Heart left ventricle (tissue), 16 donors: ENCODE results near the gene ODC1. TPM values are rescaled to one million over a fixed set of nuclear protein-coding genes. Genes with fewer than 3 reads are reported as not detected.
A peak's percentile ranks its signal among the peaks of the same experiment; 100 is the strongest.

Source experiments
- ATAC-seq, 4 donors: fragments of 200-7000 bp; cut with Tn5 transposase; one replicate each; pipeline ENCODE4 v1.9.1; 2020 to 2022; ENCODE audit warnings: moderate library complexity in 4 of 4, mild to moderate bottlenecking in 3 of 4, moderate number of reproducible peaks in 1 of 4
- DNase-seq, 5 donors: peaks; one replicate each; pipeline ENCODE4 v3.0.0-alpha.2; 2020
- H3K27ac ChIP-seq, 12 donors: fragments of 200-600 bp; sonication (generic) in 4 of 12; one replicate each; pipeline versions ENCODE4 v1.5.0 to v1.8.0; 2016 to 2022; ENCODE audit warnings: mild to moderate bottlenecking in 2 of 12
- H3K27me3 ChIP-seq, 9 donors: fragments of 200-600 bp; sonication (generic) in 2 of 9; one replicate each; pipeline versions ENCODE4 v1.5.1 to v1.8.0; 2016 to 2022; ENCODE audit warnings: mild to moderate bottlenecking in 3 of 9
- H3K36me3 ChIP-seq, 9 donors: fragments of 200-600 bp; sonication (generic) in 2 of 9; one replicate each; pipeline versions ENCODE4 v1.5.0 to v1.8.0; 2018 to 2022; ENCODE audit warnings: mild to moderate bottlenecking in 2 of 9
- H3K4me1 ChIP-seq, 12 donors: fragments of 200-600 bp; sonication (generic) in 4 of 12; one replicate each; pipeline versions ENCODE4 v1.5.0 to v1.8.0; 2016 to 2022; ENCODE audit warnings: mild to moderate bottlenecking in 3 of 12
- H3K4me3 ChIP-seq, 12 donors: fragments of 200-600 bp; sonication (generic) in 4 of 12; one replicate each; pipeline versions ENCODE4 v1.5.0 to v1.8.0; 2017 to 2022; ENCODE audit warnings: mild to moderate bottlenecking in 9 of 12, moderate library complexity in 4 of 12
- H3K9me3 ChIP-seq, 12 donors: fragments of 200-600 bp; sonication (generic) in 4 of 12; one replicate each; pipeline versions ENCODE4 v1.5.0 to v1.8.0; 2016 to 2022; ENCODE audit warnings: mild to moderate bottlenecking in 1 of 12
- POLR2A ChIP-seq, 2 donors: fragments of 450-650 bp; IDR thresholded peaks; one replicate each; pipeline ENCODE4 v1.6.1; 2017; ENCODE audit warnings: antibody characterized with exemption in 2 of 2, mild to moderate bottlenecking in 2 of 2, moderate library complexity in 2 of 2
- WGBS, 4 donors: extraction: QIAGEN DNeasy Blood & Tissue Kit in 2 of 4; methylation state at CpG; one replicate each; pipeline versions ENCODE4 v1.1.5 to v1.1.7; 2013 to 2018; 5-methylcytosine and 5-hydroxymethylcytosine counted together
- intact Hi-C, 10 donors: fragments of 100-400 bp; cut with DNase I; formaldehyde crosslinking; loops; one replicate each; pipeline versions ENCODE4 v1.11.1 to v1.14.2; 2022
- polyA plus RNA-seq, 2 donors: library from polyadenylated mRNA; stranded (reverse); fragments of 200-250 nt; gene quantifications; one replicate each; pipeline ENCODE4 v1.2.3, GENCODE V29; 2013
- total RNA-seq, 9 donors: library from RNA; depleted of rRNA in 2 of 9; stranded (reverse); fragments of >200 nt in 2 of 9; fragmentation: NEBNext Ultra II Directional in 3 of 9; extraction: Animal tissue kit (Norgen Biotek cat#: 25700) in 3 of 9; gene quantifications; one replicate each; pipeline versions ENCODE4 v1.1.0 to v1.2.4, GENCODE V29; 2016 to 2023
- TF ChIP-seq, protein P1 (sequence below), 12 donors: fragments of 200-600 bp; sonication (generic) in 4 of 12; IDR thresholded peaks; one replicate each; pipeline versions ENCODE4 v1.5.0 to v1.8.0; 2018 to 2022; ENCODE audit warnings: antibody characterized with exemption in 12 of 12, mild to moderate bottlenecking in 5 of 12
- donor health status: ischemic (EF 13 %, LVEDD 7.1; RV severe dilation, severe dysfunction).
- donor health status: healthy with polysubstance abuse.
- donor health status: DM: no; HTN: yes; CAD: no.
- donor health status: DM: no; HTN: no; CAD: no.
- donor health status: ischemic (EF 25% LVEDD 6.9; RV normal size, moderate dysfunction).
- donor health status: ischemic (EF 25% LVEDD 5.7; RV mildly dilated, moderate dysfunction).
- donor health status: healthy.
- donor health status: DM: yes; HTN: yes; CAD: no.
- donor health status: ischemic (EF 35%, LVEDD 5.7; RV mildly dilated, moderate dysfunction).
- donor health status: nonischemic (EF 11% LVEDD 7.7; RV severe dilation, severe dysfunction).
- donor health status: DM: yes; HTN: yes; CAD: no.
- donor health status: PGD.
- donor health status: ischemic (EF 29% LVEDD 5.4; RV normal size, mild dysfunction).
- donor health status: nonischemic (EF 23%, LVEDD 6.1; RV moderate dilation, normal function).

The ODC1 gene
- total and polyA plus RNA-seq, 11 donors: 6.1 to 103 (median 48.2) TPM

DNA sequence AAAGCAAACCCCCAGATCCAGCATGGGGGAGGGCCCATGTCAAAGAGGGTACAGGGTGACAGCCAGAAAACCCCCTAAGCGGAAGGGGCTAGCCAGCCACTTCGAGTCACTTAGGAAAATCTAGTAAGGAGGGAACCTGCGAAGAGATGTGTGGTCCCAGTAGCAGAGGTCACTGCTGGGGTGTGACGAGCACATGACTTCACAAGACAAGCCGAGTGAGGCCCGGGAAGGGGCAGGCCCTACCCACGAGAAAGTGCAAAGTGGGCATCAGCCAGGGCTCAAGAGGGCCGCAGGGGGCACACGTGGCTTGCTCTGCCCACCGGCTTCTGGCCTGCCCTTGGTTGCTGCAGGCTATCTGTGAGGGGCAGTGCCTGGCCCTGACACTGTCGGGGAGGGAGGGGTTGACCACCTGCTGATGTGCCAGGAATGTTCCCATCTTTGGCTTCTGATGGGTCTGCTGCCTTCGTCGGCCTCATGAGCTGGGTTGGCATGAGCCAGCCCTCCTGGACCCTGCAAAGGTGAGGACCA, 11.5 kb downstream of the ODC1 start:
- no peak for ATAC-seq
- intact Hi-C loops: loop anchor here in 8 of 10 donors (5.0 to 10.0 kb wide), 10 partner anchors 162 to 632 kb away; no protein-coding TSS in a partner anchor

DNA sequence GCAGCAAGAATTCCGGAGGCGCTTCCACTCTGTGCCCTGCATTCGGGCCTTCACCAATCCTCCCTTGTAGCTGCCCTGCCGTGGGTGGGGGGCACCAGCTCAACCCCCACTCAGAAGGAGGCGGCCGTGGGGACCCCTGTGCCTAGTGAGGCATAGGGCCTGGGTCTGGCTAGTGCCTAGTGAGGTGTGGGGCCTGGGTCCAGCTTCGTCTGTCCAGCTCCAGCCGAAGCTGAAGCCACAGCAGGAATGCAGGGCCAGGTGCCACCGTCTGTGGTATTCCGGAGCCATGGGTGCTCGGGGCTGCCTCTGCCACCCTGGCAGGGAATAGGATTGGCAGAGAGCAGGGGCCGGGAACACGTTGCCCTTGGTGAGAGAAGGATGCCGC, 12.3 kb downstream of the ODC1 start:
- WGBS, 4 donors: 78 to 91% (median 82%) methylated on average over 12 to 14 of the region's 14 CpGs
- Histone ChIP-seq H3K36me3 (peaks cover 0 to 17% (median 12%) of the 10 kb centered on the region in 9 donors), H3K9me3 (no peaks in the 10 kb centered on the region), H3K4me3 (no peak overlapping the region), H3K27me3 (peaks cover 0 to 7% (median 0%) of the 10 kb centered on the region in 9 donors), H3K27ac (no peak overlapping the region), H3K4me1 (peaks cover 0 to 20% (median 1%) of the 10 kb centered on the region in 12 donors)
- DNase-seq (no peak), ATAC-seq (peak in 1 of 4 donors; percentile 31)
- TF ChIP-seq, protein P1, sequence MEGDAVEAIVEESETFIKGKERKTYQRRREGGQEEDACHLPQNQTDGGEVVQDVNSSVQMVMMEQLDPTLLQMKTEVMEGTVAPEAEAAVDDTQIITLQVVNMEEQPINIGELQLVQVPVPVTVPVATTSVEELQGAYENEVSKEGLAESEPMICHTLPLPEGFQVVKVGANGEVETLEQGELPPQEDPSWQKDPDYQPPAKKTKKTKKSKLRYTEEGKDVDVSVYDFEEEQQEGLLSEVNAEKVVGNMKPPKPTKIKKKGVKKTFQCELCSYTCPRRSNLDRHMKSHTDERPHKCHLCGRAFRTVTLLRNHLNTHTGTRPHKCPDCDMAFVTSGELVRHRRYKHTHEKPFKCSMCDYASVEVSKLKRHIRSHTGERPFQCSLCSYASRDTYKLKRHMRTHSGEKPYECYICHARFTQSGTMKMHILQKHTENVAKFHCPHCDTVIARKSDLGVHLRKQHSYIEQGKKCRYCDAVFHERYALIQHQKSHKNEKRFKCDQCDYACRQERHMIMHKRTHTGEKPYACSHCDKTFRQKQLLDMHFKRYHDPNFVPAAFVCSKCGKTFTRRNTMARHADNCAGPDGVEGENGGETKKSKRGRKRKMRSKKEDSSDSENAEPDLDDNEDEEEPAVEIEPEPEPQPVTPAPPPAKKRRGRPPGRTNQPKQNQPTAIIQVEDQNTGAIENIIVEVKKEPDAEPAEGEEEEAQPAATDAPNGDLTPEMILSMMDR (IDR thresholded peaks at IDR 0.05): no peak
- TF ChIP-seq POLR2A (IDR thresholded peaks at IDR 0.05): no peak
- intact Hi-C loops: loop anchor here (1.0 to 10.0 kb wide), 17 partner anchors 161 to 631 kb away; partner anchors contain the start of gene RRM2 (in 2 of the 10)

More for the DNA sequence above, 11.5 kb downstream of the ODC1 start:
- Histone ChIP-seq H3K4me1 (peaks cover 0 to 20% (median 1%) of the 10 kb centered on the region in 12 donors), H3K36me3 (peaks cover 0 to 26% (median 20%) of the 10 kb centered on the region in 9 donors), H3K9me3 (no peaks in the 10 kb centered on the region), H3K27me3 (peaks cover 0 to 7% (median 0%) of the 10 kb centered on the region in 9 donors), H3K27ac (no peak overlapping the region), H3K4me3 (no peak overlapping the region)
- TF ChIP-seq POLR2A (IDR thresholded peaks at IDR 0.05): no peak
- TF ChIP-seq, protein P1 (IDR thresholded peaks at IDR 0.05): no peak
- no peak for DNase-seq
- WGBS, 4 donors: 76 to 77% (median 77%) methylated on average over 12 to 13 of the region's 13 CpGs

DNA sequence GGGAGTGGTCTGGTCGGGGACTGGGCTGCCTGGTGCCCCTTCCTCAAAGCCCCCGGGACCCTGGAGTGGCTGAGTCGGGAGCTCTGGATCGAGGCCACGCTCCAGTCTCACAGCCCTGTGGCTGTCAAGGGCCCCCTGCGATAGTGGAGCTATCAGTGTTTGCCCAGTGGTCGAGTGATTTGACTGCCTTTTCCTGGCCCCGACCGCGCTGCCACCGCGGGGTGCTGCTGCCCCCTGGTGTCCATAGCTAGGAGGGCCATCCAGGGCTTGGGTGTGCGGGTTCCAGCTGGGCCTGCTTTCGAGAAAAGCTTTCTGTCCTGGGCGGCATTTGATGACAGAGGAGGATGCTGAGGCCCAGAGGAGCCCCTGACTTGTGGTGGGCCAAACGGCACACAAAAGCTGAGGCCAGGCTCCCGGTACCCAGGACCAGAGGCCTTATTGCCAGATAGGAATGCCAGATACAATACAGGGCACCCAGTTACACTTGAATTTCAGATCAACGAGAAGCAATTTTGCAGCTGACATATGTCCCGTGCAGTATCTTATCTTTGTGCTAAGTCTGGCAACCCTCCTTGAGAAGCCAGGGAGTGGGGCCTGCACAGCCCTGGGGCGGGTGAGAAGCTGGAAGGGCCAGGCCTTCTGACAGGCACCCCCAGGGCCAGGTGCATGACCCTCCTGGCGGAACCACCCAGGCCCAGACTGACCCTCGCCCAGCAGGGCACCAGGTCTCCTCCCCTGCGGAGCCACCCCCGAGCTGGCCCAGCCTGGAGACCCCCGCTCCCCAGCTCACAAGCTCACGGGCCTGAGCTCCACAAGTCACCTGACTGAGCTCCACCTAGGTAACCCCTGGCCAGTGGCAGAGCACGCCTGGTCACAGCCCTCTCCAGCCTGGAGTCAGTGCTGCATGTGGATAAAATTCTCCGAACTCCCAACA, 13.0 kb downstream of the ODC1 start:
- TF ChIP-seq POLR2A (IDR thresholded peaks at IDR 0.05): no peak
- TF ChIP-seq, protein P1 (IDR thresholded peaks at IDR 0.05): peak; percentile 92 to 99 (median 98)
- Histone ChIP-seq H3K9me3 (no peaks in the 10 kb centered on the region), H3K27ac (no peak overlapping the region), H3K36me3 (peaks cover 0 to 11% (median 5%) of the 10 kb centered on the region in 9 donors), H3K27me3 (peaks cover 0 to 7% (median 0%) of the 10 kb centered on the region in 9 donors), H3K4me3 (no peak overlapping the region), H3K4me1 (peaks cover 0 to 20% (median 1%) of the 10 kb centered on the region in 12 donors)
- intact Hi-C loops: loop anchor here (1.0 to 10.0 kb wide), 17 partner anchors 160 to 630 kb away; partner anchors contain the start of gene RRM2 (in 2 of the 10)
- 15 to 36% (median 32%) methylated on average over 15 to 28 of the region's 28 CpGs for WGBS, 4 donors
- DNase-seq (peak; percentile 70 to 89 (median 74)), ATAC-seq (peak; percentile 51 to 87 (median 80))
